ENCODE measurements around the gene PLA2G2D.
"Not testable (repeated sequence)": the region's sequence is repeated elsewhere in the genome, so short reads cannot be mapped to it uniquely, and the experiment has no call there.

Gene PLA2G2D

GRCh38 chr1:20138961-20139550 lies 19.7 kb upstream of the PLA2G2D start, which contains the start of gene PLA2G2F:
TSS of gene PLA2G2F (plus strand) at chr1:20139323. CDS start at chr1:20139428, 105 bp downstream.
- no peak for DNase-seq (ENCODE audit: low spot score)
- in situ Hi-C loops (cut with MboI; ENCODE audit: low pct_unique_long_range_greater_than_20kb, low sequenced_read_pairs, unreplicated experiment), result loop anchor here (25.0 kb wide), 1 partner anchor 227 kb away; the partner anchor contains the start of gene PLA2G2E
- no peak for TF ChIP-seq CTCF (IDR thresholded peaks at IDR 0.05; ENCODE audit: extremely low read depth, insufficient read depth, missing control alignments)

GRCh38 chr1:20138346-20138745 lies 19.0 kb upstream of the PLA2G2D start:
- no peak for DNase-seq (ENCODE audit: low spot score)
- TF ChIP-seq CTCF (IDR thresholded peaks at IDR 0.05; ENCODE audit: extremely low read depth, insufficient read depth, missing control alignments), result no peak
- in situ Hi-C loops (cut with MboI; ENCODE audit: low pct_unique_long_range_greater_than_20kb, low sequenced_read_pairs, unreplicated experiment), result loop anchor here (25.0 kb wide), 1 partner anchor 226 kb away; the partner anchor contains the start of gene PLA2G2E

- no peak for TF ChIP-seq CTCF (IDR thresholded peaks at IDR 0.05; ENCODE audit: extremely low read depth, insufficient read depth, missing control alignments)
- no peak for DNase-seq (ENCODE audit: low spot score)
- in situ Hi-C loops (cut with MboI; ENCODE audit: low pct_unique_long_range_greater_than_20kb, low sequenced_read_pairs, unreplicated experiment), result loop anchor here (25.0 kb wide), 1 partner anchor 225 kb away; the partner anchor contains the start of gene PLA2G2E
Measured at GRCh38 chr1:20137604-20138003, 18.3 kb upstream of the PLA2G2D start.

- in situ Hi-C loops (cut with MboI; ENCODE audit: low pct_unique_long_range_greater_than_20kb, low sequenced_read_pairs, unreplicated experiment), result loop anchor here (25.0 kb wide), 1 partner anchor 225 kb away; the partner anchor contains the start of gene PLA2G2E
- no peak for DNase-seq (ENCODE audit: low spot score)
- no peak for TF ChIP-seq CTCF (IDR thresholded peaks at IDR 0.05; ENCODE audit: extremely low read depth, insufficient read depth, missing control alignments)
Measured at GRCh38 chr1:20137055-20137454, 17.7 kb upstream of the PLA2G2D start.

GRCh38 chr1:20136249-20136648 lies 16.9 kb upstream of the PLA2G2D start:
- no peak for TF ChIP-seq CTCF (IDR thresholded peaks at IDR 0.05; ENCODE audit: extremely low read depth, insufficient read depth, missing control alignments)
- in situ Hi-C loops (cut with MboI; ENCODE audit: low pct_unique_long_range_greater_than_20kb, low sequenced_read_pairs, unreplicated experiment), result loop anchor here (25.0 kb wide), 1 partner anchor 224 kb away; the partner anchor contains the start of gene PLA2G2E
- no peak for DNase-seq (ENCODE audit: low spot score)

- TF ChIP-seq CTCF (IDR thresholded peaks at IDR 0.05; ENCODE audit: extremely low read depth, insufficient read depth, missing control alignments), result no peak
- DNase-seq (ENCODE audit: low spot score), result no peak
- in situ Hi-C loops (cut with MboI; ENCODE audit: low pct_unique_long_range_greater_than_20kb, low sequenced_read_pairs, unreplicated experiment), result loop anchor here (25.0 kb wide), 1 partner anchor 223 kb away; the partner anchor contains the start of gene PLA2G2E
Measured at GRCh38 chr1:20134995-20135394, 15.7 kb upstream of the PLA2G2D start.

GRCh38 chr1:20130518-20130917 lies 11.2 kb upstream of the PLA2G2D start:
- in situ Hi-C loops (cut with MboI; ENCODE audit: low pct_unique_long_range_greater_than_20kb, low sequenced_read_pairs, unreplicated experiment), result loop anchor here (25.0 kb wide), 1 partner anchor 218 kb away; the partner anchor contains the start of gene PLA2G2E
- DNase-seq (ENCODE audit: low spot score), result not testable (repeated sequence)

Measured in GM13977 (cell line).